Measurements from ENCODE around the gene ZNF487. TPM values are rescaled to one million over a fixed set of nuclear protein-coding genes. Genes with fewer than 3 reads are reported as not detected.

ZNF487 gene
- total and polyA plus RNA-seq, 2 of the 13 experiments (the other 11 are each of a cell fraction or from before 2014, with no cell fraction given) = 7.4 to 8.8 TPM

- TF ChIP-seq PRDM15 (CRISPR knock-in tag; IDR thresholded peaks at IDR 0.05) (no peak), MNT (IDR thresholded peaks at IDR 0.05) (no peak), MYNN (CRISPR knock-in tag; IDR thresholded peaks at IDR 0.05; ENCODE audit: low read depth) (no peak), RAD51 (IDR thresholded peaks at IDR 0.05; ENCODE audit: borderline replicate concordance) (no peak), SUZ12 (IDR thresholded peaks at IDR 0.05; ENCODE audit: low read depth, low read length) (no peak), RCOR2 (CRISPR knock-in tag; IDR thresholded peaks at IDR 0.05) (peak; percentile 67), KMT2B (CRISPR knock-in tag; IDR thresholded peaks at IDR 0.05) (0 out of 2 replicates have a peak, but pooled peaks have one; percentile 19), ZNF580 (CRISPR knock-in tag; IDR thresholded peaks at IDR 0.05; ENCODE audit: borderline replicate concordance, low read depth) (0 out of 2 replicates have a peak, but pooled peaks have one; percentile 34), SALL2 (CRISPR knock-in tag; IDR thresholded peaks at IDR 0.05) (no peak), TFDP1 (CRISPR knock-in tag; IDR thresholded peaks at IDR 0.05; ENCODE audit: borderline replicate concordance) (no peak), ZNF263 (CRISPR knock-in tag; IDR thresholded peaks at IDR 0.05) (no peak), ZFP36 (IDR thresholded peaks at IDR 0.05; ENCODE audit: borderline replicate concordance, low read depth, low read length, partially characterized antibody) (no peak), NFKBIZ (CRISPR knock-in tag; IDR thresholded peaks at IDR 0.05) (no peak), MAX (IDR thresholded peaks at IDR 0.05) (peak; percentile 62), ZMYM4 (CRISPR knock-in tag; IDR thresholded peaks at IDR 0.05) (peak; percentile 64), SRSF9 (IDR thresholded peaks at IDR 0.05; ENCODE audit: borderline replicate concordance, insufficient read depth, low read depth, low read length, poor library complexity, severe bottlenecking) (no peak), ZNF558 (CRISPR knock-in tag; IDR thresholded peaks at IDR 0.05; ENCODE audit: borderline replicate concordance) (no peak), ZNF276 (CRISPR knock-in tag; IDR thresholded peaks at IDR 0.05; ENCODE audit: low read depth) (0 out of 2 replicates have a peak, but pooled peaks have one; percentile 18), HES4 (CRISPR knock-in tag; IDR thresholded peaks at IDR 0.05; ENCODE audit: borderline replicate concordance) (no peak), BHLHE40 (IDR thresholded peaks at IDR 0.05; ENCODE audit: low read length) (no peak)
Observed at GRCh38 chr10:43417950-43418768, 18.8 kb upstream of the ZNF487 start (continued).

Measured in HepG2 (cell line).